Right lobe of liver (tissue), 4 donors: ENCODE measurements around the gene KRTAP4-9.

Experiments
- POLR2A ChIP-seq: fragments of 450-650 bp; IDR thresholded peaks from one replicate; pipeline ENCODE4 v1.6.1; 2017; ENCODE audit warnings: antibody characterized with exemption, mild to moderate bottlenecking
- TF ChIP-seq, protein P1 (sequence below), 4 donors: fragments of 200-600 bp in 3 of 4; fragments of 450-650 bp in 1 of 4; IDR thresholded peaks; one replicate each; pipeline versions ENCODE4 v1.5.1 to v1.8.0; 2016 to 2022; ENCODE audit warnings: antibody characterized with exemption in 4 of 4, mild to moderate bottlenecking in 2 of 4
- donor health status: DM: no; HTN: no; CAD: no.
- donor health status: DM: no; HTN: no; CAD: no.
- donor health status: DM: no; HTN: yes; CAD: no.

GRCh38 chr17:41065829-41066624, 39.2 kb upstream of the KRTAP4-9 start, which contains the start of gene KRTAP2-4:
- TF ChIP-seq, protein P1, sequence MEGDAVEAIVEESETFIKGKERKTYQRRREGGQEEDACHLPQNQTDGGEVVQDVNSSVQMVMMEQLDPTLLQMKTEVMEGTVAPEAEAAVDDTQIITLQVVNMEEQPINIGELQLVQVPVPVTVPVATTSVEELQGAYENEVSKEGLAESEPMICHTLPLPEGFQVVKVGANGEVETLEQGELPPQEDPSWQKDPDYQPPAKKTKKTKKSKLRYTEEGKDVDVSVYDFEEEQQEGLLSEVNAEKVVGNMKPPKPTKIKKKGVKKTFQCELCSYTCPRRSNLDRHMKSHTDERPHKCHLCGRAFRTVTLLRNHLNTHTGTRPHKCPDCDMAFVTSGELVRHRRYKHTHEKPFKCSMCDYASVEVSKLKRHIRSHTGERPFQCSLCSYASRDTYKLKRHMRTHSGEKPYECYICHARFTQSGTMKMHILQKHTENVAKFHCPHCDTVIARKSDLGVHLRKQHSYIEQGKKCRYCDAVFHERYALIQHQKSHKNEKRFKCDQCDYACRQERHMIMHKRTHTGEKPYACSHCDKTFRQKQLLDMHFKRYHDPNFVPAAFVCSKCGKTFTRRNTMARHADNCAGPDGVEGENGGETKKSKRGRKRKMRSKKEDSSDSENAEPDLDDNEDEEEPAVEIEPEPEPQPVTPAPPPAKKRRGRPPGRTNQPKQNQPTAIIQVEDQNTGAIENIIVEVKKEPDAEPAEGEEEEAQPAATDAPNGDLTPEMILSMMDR (IDR thresholded peaks at IDR 0.05), result no peak
- TF ChIP-seq POLR2A, result no peak
